Activated naive CD4-positive, alpha-beta T cell treated with anti-CD3 and anti-CD28 coated beads, Interleukin-2, amount 50 U/mL, for 24 hours (primary cell): ENCODE data around the gene CD300H.

Experiments
- H3K27ac Mint-ChIP-seq: one replicate; pipeline ENCODE4 v1.8.0; 2021; ENCODE audit warnings: mild to moderate bottlenecking, mixed read lengths
- H3K27me3 Mint-ChIP-seq: one replicate; pipeline ENCODE4 v1.8.0; 2021; ENCODE audit warnings: mixed read lengths
- H3K36me3 Mint-ChIP-seq: one replicate; pipeline ENCODE4 v1.8.0; 2021; ENCODE audit warnings: mixed read lengths
- H3K4me1 Mint-ChIP-seq: one replicate; pipeline ENCODE4 v1.8.0; 2021; ENCODE audit warnings: mixed read lengths
- H3K4me3 Mint-ChIP-seq: one replicate; pipeline ENCODE4 v1.8.0; 2021; ENCODE audit warnings: mild to moderate bottlenecking, mixed read lengths
- H3K9me3 Mint-ChIP-seq: one replicate; pipeline ENCODE4 v1.8.0; 2021; ENCODE audit warnings: mixed read lengths

Gene CD300H

DNA sequence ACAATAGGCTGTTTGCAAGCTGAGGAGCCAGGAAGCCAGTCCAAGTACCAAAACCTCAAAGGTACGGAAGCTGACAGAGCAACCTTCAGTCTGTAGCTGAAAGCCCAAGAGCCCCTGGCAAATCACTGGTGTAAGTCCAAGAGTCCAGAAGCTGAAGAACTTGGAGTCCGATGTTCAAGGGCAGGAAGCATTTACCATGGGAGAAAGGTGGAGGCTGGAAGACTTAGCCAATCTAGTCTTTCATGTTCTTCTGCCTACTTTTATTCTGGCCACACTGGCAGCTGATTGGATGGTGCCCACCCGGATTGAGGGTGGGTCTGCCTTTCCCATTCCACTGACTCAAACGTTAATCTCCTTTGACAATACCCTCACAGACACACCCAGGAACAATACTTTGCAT lies 51.4 kb downstream of the CD300H start:
- Mint-ChIP-seq H3K4me1 (peaks cover 10% of the 10 kb centered on the region), H3K27me3 (peaks cover 13% of the 10 kb centered on the region), H3K27ac (no peak overlapping the region), H3K4me3 (no peak overlapping the region), H3K36me3 (no peaks in the 10 kb centered on the region), H3K9me3 (peaks cover 15% of the 10 kb centered on the region)

DNA sequence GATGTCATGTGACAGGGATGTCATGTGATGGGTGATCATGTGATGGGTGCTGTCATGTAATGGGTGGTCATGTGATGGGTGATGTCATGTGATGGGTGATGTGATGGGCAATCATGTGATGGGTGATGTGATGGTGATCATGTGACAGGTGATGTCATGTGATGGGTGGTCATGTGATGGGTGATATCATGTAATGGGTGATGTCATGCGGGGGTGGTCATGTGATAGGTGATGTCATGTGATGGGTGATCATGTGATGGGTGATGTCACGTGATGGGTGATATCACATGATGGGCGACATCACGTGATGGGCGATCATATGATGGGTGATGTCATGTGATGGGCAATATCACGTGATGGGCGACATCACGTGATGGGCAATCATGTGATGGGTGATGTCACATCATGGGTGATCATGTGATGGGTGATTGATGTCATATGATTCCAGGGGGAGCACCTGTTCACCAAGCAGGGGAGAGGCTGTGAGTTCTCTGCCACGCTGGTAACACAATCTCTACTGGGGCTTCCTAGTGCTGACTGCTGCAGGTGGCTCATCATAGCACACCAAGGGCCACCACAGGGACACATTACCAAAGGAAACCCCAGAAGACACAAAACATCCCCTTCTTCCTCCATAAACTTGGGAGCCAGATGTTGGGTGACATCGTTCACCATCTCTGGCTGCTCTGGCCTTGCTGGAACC lies 52.5 kb downstream of the CD300H start:
- Mint-ChIP-seq H3K4me3 (peak overlapping the region; percentile 31), H3K4me1 (peaks cover 7% of the 10 kb centered on the region), H3K27me3 (peaks cover 8% of the 10 kb centered on the region), H3K36me3 (no peaks in the 10 kb centered on the region), H3K27ac (peak overlapping the region; percentile 95), H3K9me3 (peaks cover 15% of the 10 kb centered on the region)

DNA sequence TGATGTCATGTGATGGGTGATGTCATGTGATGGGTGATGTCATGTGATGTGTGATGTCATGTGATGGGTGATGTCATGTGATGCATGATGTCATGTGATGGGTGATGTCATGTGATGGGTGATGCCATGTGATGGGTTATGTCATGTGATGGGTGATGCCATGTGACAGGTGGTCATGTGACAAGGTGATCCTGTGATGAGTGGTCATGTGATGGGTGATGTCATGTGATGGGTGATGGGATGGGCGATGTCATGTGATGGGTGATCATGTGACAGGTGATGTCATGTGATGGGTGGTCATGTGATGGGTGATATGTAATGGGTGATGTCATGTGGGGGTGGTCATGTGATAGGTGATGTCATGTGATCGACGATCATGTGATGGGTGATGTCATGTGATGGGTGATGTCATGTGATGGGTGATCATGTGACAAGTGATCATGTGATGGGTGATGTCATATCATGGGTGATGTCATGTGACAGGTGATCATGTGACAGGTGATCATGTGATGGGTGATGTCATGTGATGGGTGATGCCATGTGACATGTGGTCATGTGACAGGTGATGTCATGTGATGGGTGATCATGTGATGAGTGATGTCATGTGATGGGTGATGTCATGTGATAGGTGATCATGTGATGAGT lies 53.2 kb downstream of the CD300H start:
- Mint-ChIP-seq H3K27me3 (peaks cover 7% of the 10 kb centered on the region), H3K27ac (peak overlapping the region; percentile 95), H3K36me3 (no peaks in the 10 kb centered on the region), H3K9me3 (peaks cover 15% of the 10 kb centered on the region), H3K4me3 (peak overlapping the region; percentile 31), H3K4me1 (peaks cover 7% of the 10 kb centered on the region)

DNA sequence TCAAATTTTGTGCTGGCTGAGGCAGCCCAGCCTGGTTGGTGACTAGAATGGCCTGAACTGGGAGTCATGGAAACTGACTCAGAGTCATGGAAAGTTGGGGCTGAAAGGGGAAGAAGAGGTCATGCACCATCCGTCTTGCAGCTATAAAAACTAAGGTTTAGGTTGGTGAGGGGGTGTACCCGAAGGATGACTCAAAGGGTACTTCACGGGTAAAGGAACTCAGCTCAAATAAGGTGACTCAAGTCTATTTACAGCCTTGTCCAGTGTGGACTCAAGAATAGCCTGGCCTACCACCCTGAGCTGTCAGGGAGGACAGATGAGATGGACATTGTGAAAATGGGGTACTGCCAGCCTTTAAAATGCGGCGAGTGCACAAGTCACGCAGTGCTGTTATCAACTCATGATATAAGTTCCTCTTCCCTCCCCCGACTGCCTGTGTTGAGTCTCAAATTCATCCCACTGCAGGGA lies 54.7 kb downstream of the CD300H start:
- peaks cover 4% of the 10 kb centered on the region for H3K27me3 Mint-ChIP-seq
- H3K36me3 Mint-ChIP-seq: no peaks in the 10 kb centered on the region
- H3K4me3 Mint-ChIP-seq: no peak overlapping the region
- peaks cover 9% of the 10 kb centered on the region for H3K9me3 Mint-ChIP-seq
- peak overlapping the region; percentile 19 for H3K27ac Mint-ChIP-seq
- peaks cover 7% of the 10 kb centered on the region for H3K4me1 Mint-ChIP-seq

DNA sequence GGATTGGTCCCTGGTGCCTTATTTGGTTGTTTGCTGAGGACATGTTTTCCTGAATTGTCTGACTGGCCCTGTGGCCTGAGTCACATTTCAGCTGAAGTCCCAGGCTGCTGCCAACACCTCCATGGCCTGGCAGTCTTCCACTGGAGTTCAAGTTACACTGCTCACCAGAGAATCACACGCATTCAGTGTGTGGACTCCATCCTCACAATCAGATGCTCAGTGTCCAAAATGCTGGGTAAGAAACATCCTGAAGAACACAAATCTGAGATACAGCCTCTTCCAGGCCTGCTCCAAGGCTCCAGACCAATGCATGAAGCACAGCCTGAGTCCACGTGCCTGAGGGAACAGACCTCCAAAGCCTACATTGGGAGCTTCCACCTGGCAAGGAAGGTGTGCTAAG lies 55.3 kb downstream of the CD300H start:
- H3K27me3 Mint-ChIP-seq: peaks cover 4% of the 10 kb centered on the region
- peaks cover 7% of the 10 kb centered on the region for H3K4me1 Mint-ChIP-seq
- no peak overlapping the region for H3K27ac Mint-ChIP-seq
- no peak overlapping the region for H3K4me3 Mint-ChIP-seq
- H3K36me3 Mint-ChIP-seq: no peaks in the 10 kb centered on the region
- H3K9me3 Mint-ChIP-seq: peaks cover 8% of the 10 kb centered on the region
